ENCODE results near the gene MAK.
"Not testable (repeated sequence)": the region's sequence is repeated elsewhere in the genome, so short reads cannot be mapped to it uniquely, and the experiment has no call there.

The MAK gene

DNA sequence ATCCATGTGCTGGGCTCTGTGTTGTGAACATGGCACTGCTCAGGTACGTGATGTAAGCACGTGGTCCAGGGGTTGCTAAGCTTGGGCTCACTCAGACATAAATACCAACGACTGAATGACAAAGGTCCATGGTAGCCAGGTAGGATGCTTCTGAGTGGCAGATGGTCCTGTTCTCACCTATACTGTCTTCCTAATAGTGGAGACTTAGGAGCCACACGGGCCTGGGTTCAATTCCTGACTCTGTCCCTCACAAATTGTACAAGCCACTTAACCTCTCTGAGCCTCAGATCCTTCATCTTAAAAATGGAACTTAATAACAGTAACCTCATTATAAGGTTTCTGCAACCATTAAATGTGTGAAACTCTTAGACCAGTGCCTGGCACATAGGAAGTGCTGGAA lies 36.7 kb upstream of the MAK start:
- Histone ChIP-seq H3K4me1 (ENCODE audit: control insufficient read depth in 1 of 2, insufficient read depth in 1 of 2, low read depth in 1 of 2, low read length in 1 of 2) (no peaks in the 10 kb centered on the region), H3K27me3 (peaks cover 52% of the 10 kb centered on the region), H3K4me3 (ENCODE audit: low read depth in 1 of 2, low read length in 1 of 2) (no peak overlapping the region), H3K9me3 (no peaks in the 10 kb centered on the region), H3K27ac (no peak overlapping the region), H3K36me3 (no peaks in the 10 kb centered on the region)
- TF ChIP-seq, protein P1, sequence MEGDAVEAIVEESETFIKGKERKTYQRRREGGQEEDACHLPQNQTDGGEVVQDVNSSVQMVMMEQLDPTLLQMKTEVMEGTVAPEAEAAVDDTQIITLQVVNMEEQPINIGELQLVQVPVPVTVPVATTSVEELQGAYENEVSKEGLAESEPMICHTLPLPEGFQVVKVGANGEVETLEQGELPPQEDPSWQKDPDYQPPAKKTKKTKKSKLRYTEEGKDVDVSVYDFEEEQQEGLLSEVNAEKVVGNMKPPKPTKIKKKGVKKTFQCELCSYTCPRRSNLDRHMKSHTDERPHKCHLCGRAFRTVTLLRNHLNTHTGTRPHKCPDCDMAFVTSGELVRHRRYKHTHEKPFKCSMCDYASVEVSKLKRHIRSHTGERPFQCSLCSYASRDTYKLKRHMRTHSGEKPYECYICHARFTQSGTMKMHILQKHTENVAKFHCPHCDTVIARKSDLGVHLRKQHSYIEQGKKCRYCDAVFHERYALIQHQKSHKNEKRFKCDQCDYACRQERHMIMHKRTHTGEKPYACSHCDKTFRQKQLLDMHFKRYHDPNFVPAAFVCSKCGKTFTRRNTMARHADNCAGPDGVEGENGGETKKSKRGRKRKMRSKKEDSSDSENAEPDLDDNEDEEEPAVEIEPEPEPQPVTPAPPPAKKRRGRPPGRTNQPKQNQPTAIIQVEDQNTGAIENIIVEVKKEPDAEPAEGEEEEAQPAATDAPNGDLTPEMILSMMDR (IDR thresholded peaks at IDR 0.05): no peak

GRCh38 chr6:10874207-10874606 lies 35.9 kb upstream of the MAK start:
- Histone ChIP-seq H3K36me3 (no peaks in the 10 kb centered on the region), H3K27ac (no peak overlapping the region), H3K4me3 (ENCODE audit: low read depth in 1 of 2, low read length in 1 of 2) (no peak overlapping the region)

DNA sequence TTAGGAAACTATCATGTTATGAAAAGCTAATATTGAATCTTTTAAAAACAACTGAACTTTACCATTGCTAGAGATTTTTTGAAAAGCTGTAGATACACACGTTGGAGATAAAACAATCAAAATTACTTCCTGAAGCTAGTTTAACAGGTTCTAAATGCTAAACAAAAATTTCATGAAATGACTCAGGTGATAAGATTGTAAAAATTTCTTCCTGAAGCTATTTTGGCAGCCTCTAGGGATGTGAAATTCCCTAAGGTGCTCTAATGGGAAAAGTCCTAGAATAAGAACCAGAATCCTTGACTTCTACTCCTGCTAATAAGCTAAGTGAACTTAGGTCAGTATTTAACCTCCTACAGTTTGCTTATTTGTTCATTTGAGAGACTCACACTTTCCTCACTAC lies 35.0 kb upstream of the MAK start:
- H3K27me3 ChIP-seq: peaks cover 35% of the 10 kb centered on the region
- no peaks in the 10 kb centered on the region for H3K36me3 ChIP-seq
- no peak overlapping the region for H3K27ac ChIP-seq
- TF ChIP-seq, protein P1 (IDR thresholded peaks at IDR 0.05): no peak
- H3K9me3 ChIP-seq: no peaks in the 10 kb centered on the region
- no peaks in the 10 kb centered on the region for H3K4me1 ChIP-seq (ENCODE audit: control insufficient read depth in 1 of 2, insufficient read depth in 1 of 2, low read depth in 1 of 2, low read length in 1 of 2)
- H3K4me3 ChIP-seq (ENCODE audit: low read depth in 1 of 2, low read length in 1 of 2): no peak overlapping the region

More at GRCh38 chr6:10874207-10874606, 35.9 kb upstream of the MAK start:
- H3K4me1 ChIP-seq (ENCODE audit: control insufficient read depth in 1 of 2, insufficient read depth in 1 of 2, low read depth in 1 of 2, low read length in 1 of 2): no peaks in the 10 kb centered on the region
- TF ChIP-seq, protein P1 (IDR thresholded peaks at IDR 0.05): no peak
- H3K27me3 ChIP-seq: peaks cover 43% of the 10 kb centered on the region
- no peaks in the 10 kb centered on the region for H3K9me3 ChIP-seq

DNA sequence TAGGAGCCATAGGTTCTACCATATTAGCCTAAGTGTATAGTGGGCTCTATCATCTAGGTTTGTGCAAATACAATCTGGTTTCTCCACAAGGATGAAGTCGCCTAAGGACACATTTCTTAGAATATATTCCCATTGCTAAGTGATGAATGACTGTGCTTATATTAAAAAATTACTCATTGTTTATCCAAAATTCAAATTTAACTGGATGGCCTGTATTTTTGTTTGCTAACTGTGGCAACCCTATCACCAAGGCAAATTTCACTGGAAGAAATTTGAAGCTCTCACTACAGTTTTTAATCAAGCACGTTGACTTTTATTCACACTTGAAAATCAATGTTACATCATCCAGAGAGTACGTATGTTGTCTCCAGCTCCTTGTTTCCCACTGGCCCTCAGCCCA lies 29.6 kb upstream of the MAK start:
- Histone ChIP-seq H3K9me3 (no peaks in the 10 kb centered on the region), H3K27me3 (peaks cover 9% of the 10 kb centered on the region), H3K4me3 (ENCODE audit: low read depth in 1 of 2, low read length in 1 of 2) (no peak overlapping the region), H3K36me3 (no peaks in the 10 kb centered on the region), H3K4me1 (ENCODE audit: control insufficient read depth in 1 of 2, insufficient read depth in 1 of 2, low read depth in 1 of 2, low read length in 1 of 2) (no peaks in the 10 kb centered on the region), H3K27ac (no peak overlapping the region)
- TF ChIP-seq, protein P1 (IDR thresholded peaks at IDR 0.05): no peak

DNA sequence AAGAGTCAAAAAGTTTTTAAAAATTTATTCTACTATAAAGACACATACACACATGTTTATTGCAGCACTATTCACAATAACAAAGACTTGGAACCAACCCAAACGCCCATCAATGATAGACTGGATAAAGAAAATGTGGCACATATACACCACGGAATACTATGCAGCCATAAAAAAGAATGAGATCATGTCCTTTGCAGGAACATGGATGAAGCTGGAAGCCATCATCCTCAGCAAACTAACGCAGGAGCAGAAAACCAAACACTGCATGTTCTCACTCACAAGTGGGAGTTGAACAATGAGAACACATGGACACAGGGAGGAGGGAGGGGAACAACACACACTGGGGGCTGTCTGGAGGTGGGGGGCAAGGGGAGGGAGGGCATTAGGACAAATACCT lies 28.4 kb upstream of the MAK start:
- not testable (repeated sequence) for H3K4me3 ChIP-seq (ENCODE audit: low read depth in 1 of 2, low read length in 1 of 2); H3K27ac ChIP-seq; H3K9me3 ChIP-seq; H3K27me3 ChIP-seq; H3K4me1 ChIP-seq (ENCODE audit: control insufficient read depth in 1 of 2, insufficient read depth in 1 of 2, low read depth in 1 of 2, low read length in 1 of 2); H3K36me3 ChIP-seq

DNA sequence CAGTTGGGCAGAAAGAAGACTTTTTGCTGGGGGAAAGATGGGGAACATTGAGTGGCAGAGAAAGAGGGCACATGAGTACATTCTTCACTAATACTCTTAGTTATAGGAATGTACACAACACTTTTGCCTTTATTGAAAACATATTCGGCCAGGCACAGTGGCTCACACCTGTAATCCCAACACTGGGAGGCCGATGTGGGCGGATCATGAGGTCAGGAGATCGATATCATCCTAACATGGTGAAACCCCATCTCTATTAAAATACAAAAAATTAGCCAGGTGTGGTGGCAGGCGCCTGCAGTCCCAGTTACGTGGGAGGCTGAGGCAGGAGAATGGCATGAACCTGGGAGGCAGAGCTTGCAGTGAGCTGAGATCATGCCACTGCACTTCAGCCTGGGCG lies 24.7 kb upstream of the MAK start:
- not testable (repeated sequence) for H3K36me3 ChIP-seq; H3K9me3 ChIP-seq; H3K27ac ChIP-seq; H3K4me3 ChIP-seq (ENCODE audit: low read depth in 1 of 2, low read length in 1 of 2); H3K4me1 ChIP-seq (ENCODE audit: control insufficient read depth in 1 of 2, insufficient read depth in 1 of 2, low read depth in 1 of 2, low read length in 1 of 2); H3K27me3 ChIP-seq

- Histone ChIP-seq H3K27me3 (no peaks in the 10 kb centered on the region), H3K4me3 (ENCODE audit: low read depth in 1 of 2, low read length in 1 of 2) (no peak overlapping the region), H3K4me1 (ENCODE audit: control insufficient read depth in 1 of 2, insufficient read depth in 1 of 2, low read depth in 1 of 2, low read length in 1 of 2) (no peaks in the 10 kb centered on the region), H3K27ac (no peak overlapping the region), H3K36me3 (no peaks in the 10 kb centered on the region), H3K9me3 (no peaks in the 10 kb centered on the region)
- TF ChIP-seq, protein P1 (IDR thresholded peaks at IDR 0.05): no peak
Measured at GRCh38 chr6:10862361-10862760, 24.0 kb upstream of the MAK start.

Data from neutrophil (primary cell).